HL-60 (cell line): ENCODE data around the gene OPRL1.

Source experiments
- DNase-seq, 2 experiments: peaks; one replicate each; pipeline ENCODE4 v3.0.0-alpha.2; 2010 to 2020; ENCODE audit warnings: low read depth in 1 of 2, low spot score in 1 of 2
- H3K27ac ChIP-seq: fragments of 250-450 bp; sonication (Bioruptor Pico); replicated peaks from 2 replicates; pipeline ENCODE4 v1.5.1; 2020; ENCODE audit warnings: mild to moderate bottlenecking, moderate library complexity
- H3K27me3 ChIP-seq: fragments of 250-450 bp; sonication (Bioruptor Pico); 2 replicates; pipeline ENCODE4 v1.5.1; 2021; ENCODE audit warnings: mild to moderate bottlenecking, moderate library complexity; ENCODE audit not compliant: insufficient read depth, poor library complexity, severe bottlenecking
- H3K4me3 ChIP-seq: replicated peaks from 2 replicates; pipeline ENCODE4 v1.5.1; 2011; ENCODE audit warnings: mild to moderate bottlenecking, control low read depth, low read length; ENCODE audit not compliant: insufficient read depth
- CTCF ChIP-seq: IDR thresholded peaks from one replicate; pipeline ENCODE4 v1.5.1; 2011; ENCODE audit warnings: low read length, control low read depth, inconsistent platforms; ENCODE audit not compliant: insufficient read depth
- GABPA ChIP-seq: IDR thresholded peaks from 2 replicates; pipeline ENCODE4 v1.6.1; 2012; ENCODE audit warnings: low read depth
- POLR2AphosphoS5 ChIP-seq: IDR thresholded peaks from 2 replicates; pipeline ENCODE4 v1.6.1; 2012; ENCODE audit warnings: low read depth
- REST ChIP-seq: IDR thresholded peaks from 2 replicates; pipeline ENCODE4 v1.6.1; 2012; ENCODE audit warnings: low read depth; ENCODE audit not compliant: insufficient replicate concordance
- SPI1 ChIP-seq: IDR thresholded peaks from 2 replicates; pipeline ENCODE4 v1.6.1; 2012; ENCODE audit warnings: low read depth, mild to moderate bottlenecking, borderline replicate concordance

OPRL1 gene

GRCh38 chr20:64106435-64106961 is 26.6 kb downstream of the OPRL1 start:
- DNase-seq = no peak
- no peak overlapping the region for H3K4me3 ChIP-seq
- no peak overlapping the region for H3K27ac ChIP-seq
- TF ChIP-seq CTCF = no peak
- no peak for TF ChIP-seq POLR2AphosphoS5
- TF ChIP-seq REST = no peak
- no peak for TF ChIP-seq GABPA
- TF ChIP-seq SPI1 = no peak
- peaks cover 6% of the 10 kb centered on the region for H3K27me3 ChIP-seq

- no peak within 1 kb of the TSS for H3K4me3 ChIP-seq
- TF ChIP-seq SPI1 = no peak
- no peak for TF ChIP-seq CTCF
- no peak for TF ChIP-seq POLR2AphosphoS5
- no peak for TF ChIP-seq GABPA
- TF ChIP-seq REST = no peak
- no peak for DNase-seq
- peak within 1 kb of the TSS; percentile 49 for H3K27ac ChIP-seq
- peaks cover 6% of the 10 kb centered on the region for H3K27me3 ChIP-seq
Observed at GRCh38 chr20:64106981-64107735, 27.3 kb downstream of the OPRL1 start, which contains the start of gene NPBWR2. TSS of gene NPBWR2 (minus strand) at chr20:64107565. CDS start at chr20:64106831, 734 bp downstream.

- DNase-seq = peak; percentile 46 to 82
- TF ChIP-seq SPI1 (peak; percentile 99), CTCF (no peak)
- peak overlapping the region; percentile 49 for H3K27ac ChIP-seq
- no peak overlapping the region for H3K4me3 ChIP-seq
- peaks cover under 1% of the 10 kb centered on the region for H3K27me3 ChIP-seq
Observed at GRCh38 chr20:64107736-64108457, 28.0 kb downstream of the OPRL1 start.
